ENCODE measurements around the gene KLHL22. TPM values are rescaled to one million over a fixed set of nuclear protein-coding genes. Genes with fewer than 3 reads are reported as not detected.
"Not testable (repeated sequence)": the region's sequence is repeated elsewhere in the genome, so short reads cannot be mapped to it uniquely, and the experiment has no call there.

Gene KLHL22, protein sequence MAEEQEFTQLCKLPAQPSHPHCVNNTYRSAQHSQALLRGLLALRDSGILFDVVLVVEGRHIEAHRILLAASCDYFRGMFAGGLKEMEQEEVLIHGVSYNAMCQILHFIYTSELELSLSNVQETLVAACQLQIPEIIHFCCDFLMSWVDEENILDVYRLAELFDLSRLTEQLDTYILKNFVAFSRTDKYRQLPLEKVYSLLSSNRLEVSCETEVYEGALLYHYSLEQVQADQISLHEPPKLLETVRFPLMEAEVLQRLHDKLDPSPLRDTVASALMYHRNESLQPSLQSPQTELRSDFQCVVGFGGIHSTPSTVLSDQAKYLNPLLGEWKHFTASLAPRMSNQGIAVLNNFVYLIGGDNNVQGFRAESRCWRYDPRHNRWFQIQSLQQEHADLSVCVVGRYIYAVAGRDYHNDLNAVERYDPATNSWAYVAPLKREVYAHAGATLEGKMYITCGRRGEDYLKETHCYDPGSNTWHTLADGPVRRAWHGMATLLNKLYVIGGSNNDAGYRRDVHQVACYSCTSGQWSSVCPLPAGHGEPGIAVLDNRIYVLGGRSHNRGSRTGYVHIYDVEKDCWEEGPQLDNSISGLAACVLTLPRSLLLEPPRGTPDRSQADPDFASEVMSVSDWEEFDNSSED
- total RNA-seq (ENCODE audit: low replicate concordance) = 14.3 and 31.9 TPM in 2 replicates

DNA sequence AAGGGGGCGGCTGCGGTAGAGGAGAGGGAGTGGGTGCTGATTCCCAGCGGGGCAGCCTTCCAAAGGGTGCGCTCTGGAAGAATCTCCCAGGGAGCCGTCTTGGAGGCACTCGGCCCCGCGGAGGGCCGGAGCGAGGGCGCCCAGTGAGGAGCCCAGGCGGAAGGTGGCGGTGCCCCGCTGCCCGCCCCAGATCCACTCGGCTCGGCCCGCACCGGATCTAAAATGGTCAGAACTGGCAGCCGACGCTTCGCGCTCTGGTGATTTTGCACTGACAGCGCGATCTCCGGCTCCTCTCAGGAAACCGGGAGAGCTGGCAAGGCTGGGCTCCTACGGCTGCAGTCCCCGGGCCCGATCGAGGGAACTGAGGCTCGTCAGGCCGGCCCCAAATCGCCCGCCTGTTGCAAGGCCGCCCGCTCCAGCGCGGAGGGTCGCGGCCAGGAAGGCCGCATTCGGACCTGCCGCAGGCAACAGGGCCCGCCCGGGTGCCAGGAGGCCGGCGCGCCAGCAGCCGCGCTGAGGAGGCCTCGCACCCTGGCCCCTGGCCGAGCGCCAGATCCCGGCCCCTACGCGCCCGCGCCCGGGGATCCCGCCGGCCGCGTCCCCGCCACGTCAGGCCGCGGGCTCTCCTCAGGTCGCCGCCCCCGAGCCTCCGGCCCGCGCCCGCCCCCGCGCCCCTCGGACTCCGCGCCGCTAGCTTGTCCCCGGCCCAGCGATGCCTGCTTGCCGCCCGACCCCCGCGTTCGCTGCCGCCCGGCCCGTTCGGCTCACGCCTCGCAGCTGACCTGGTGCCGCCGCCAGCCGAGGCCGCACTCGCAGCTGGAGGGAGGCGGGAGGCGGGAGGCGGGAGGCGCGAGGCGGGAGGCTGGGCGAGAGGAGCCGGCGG, at the start of gene KLHL22:
KLHL22 (minus strand) TSS at position 818 of the 883 bp plus-strand sequence. CDS start 6,584 bp downstream, outside the sequence.
- Histone ChIP-seq H3F3A (ENCODE audit: low read depth) (peaks cover 6% of the 10 kb centered on the region), H4K20me1 (ENCODE audit: low read depth) (peaks cover 36% of the 10 kb centered on the region), H3K4me2 (peak within 1 kb of the TSS; percentile 94), H3K9ac (peak within 1 kb of the TSS; percentile 64), H3K79me2 (ENCODE audit: low read depth) (peaks cover 43% of the 10 kb centered on the region), H2AFZ (replicated peaks) (peak within 1 kb of the TSS; percentile 78), H3K36me3 (no peaks in the 10 kb centered on the region), H3K9me3 (ENCODE audit: low read depth) (no peaks in the 10 kb centered on the region), H3K4me1 (peaks cover 16% of the 10 kb centered on the region), H3K4me3 (peak within 1 kb of the TSS; percentile 66), H3K27me3 (peaks cover 16% of the 10 kb centered on the region), H3K27ac (peak within 1 kb of the TSS; percentile 70)
- Mint-ChIP-seq H3K36me3 (peaks cover 15% of the 10 kb centered on the region), H3K9me3 (no peaks in the 10 kb centered on the region), H3K4me3 (peak within 1 kb of the TSS; percentile 96), H3K4me1 (peaks cover 25% of the 10 kb centered on the region), H3K27me3 (ENCODE audit: insufficient read depth, low read depth) (no peaks in the 10 kb centered on the region), H3K27ac (peak within 1 kb of the TSS; percentile 74)
- TF ChIP-seq CTCF (IDR thresholded peaks at IDR 0.05) = no peak
- peak; percentile 22 for TF ChIP-seq EZH2 (IDR thresholded peaks at IDR 0.05)
- TF ChIP-seq EZH2phosphoT487 (IDR thresholded peaks at IDR 0.05) = no peak
- no peak for DNase-seq (ENCODE audit: low spot score)

DNA sequence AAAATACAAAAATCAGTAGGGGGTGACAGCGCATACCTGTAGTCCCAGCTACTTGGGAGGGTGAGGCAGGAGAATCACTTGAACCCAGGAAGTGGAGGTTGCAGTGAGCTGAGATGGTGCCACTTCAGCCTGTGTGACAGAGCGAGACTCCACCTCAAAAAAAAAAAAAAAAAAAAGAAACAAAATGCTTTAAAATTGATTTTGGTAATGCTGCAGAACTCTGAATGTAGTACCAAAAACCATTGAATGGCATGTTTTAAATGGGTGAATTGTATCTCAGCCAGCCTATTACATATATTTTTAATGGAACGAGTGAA, 49.7 kb upstream of the KLHL22 start:
- H3K4me1 Mint-ChIP-seq = peaks cover 15% of the 10 kb centered on the region
- not testable (repeated sequence) for H3K27ac ChIP-seq; H3K27me3 Mint-ChIP-seq (ENCODE audit: insufficient read depth, low read depth); H3F3A ChIP-seq (ENCODE audit: low read depth); H3K9ac ChIP-seq; DNase-seq (ENCODE audit: low spot score); H3K36me3 ChIP-seq; H2AFZ ChIP-seq (replicated peaks); H4K20me1 ChIP-seq (ENCODE audit: low read depth); H3K4me3 ChIP-seq; H3K9me3 Mint-ChIP-seq; H3K4me2 ChIP-seq; H3K27ac Mint-ChIP-seq; H3K27me3 ChIP-seq; H3K4me3 Mint-ChIP-seq; H3K9me3 ChIP-seq (ENCODE audit: low read depth)
- Histone ChIP-seq H3K79me2 (ENCODE audit: low read depth) (peaks cover 30% of the 10 kb centered on the region), H3K4me1 (peaks cover 16% of the 10 kb centered on the region)
- peaks cover 28% of the 10 kb centered on the region for H3K36me3 Mint-ChIP-seq

- peaks cover 4% of the 10 kb centered on the region for H3K36me3 ChIP-seq
- H3F3A ChIP-seq (ENCODE audit: low read depth) = no peaks in the 10 kb centered on the region
- H3K27me3 Mint-ChIP-seq (ENCODE audit: insufficient read depth, low read depth) = peaks cover 2% of the 10 kb centered on the region
- no peak overlapping the region for H3K4me3 ChIP-seq
- no peak overlapping the region for H3K27ac ChIP-seq
- no peak for TF ChIP-seq CTCF (IDR thresholded peaks at IDR 0.05)
- TF ChIP-seq EZH2phosphoT487 (IDR thresholded peaks at IDR 0.05) = no peak
- TF ChIP-seq EZH2 (IDR thresholded peaks at IDR 0.05) = no peak
- no peak for DNase-seq (ENCODE audit: low spot score)
- peaks cover 3% of the 10 kb centered on the region for H3K9me3 Mint-ChIP-seq
- no peaks in the 10 kb centered on the region for H3K4me1 Mint-ChIP-seq
- H3K36me3 Mint-ChIP-seq = peaks cover 39% of the 10 kb centered on the region
- H2AFZ ChIP-seq (replicated peaks) = no peak overlapping the region
- no peak overlapping the region for H3K4me2 ChIP-seq
- H3K27ac Mint-ChIP-seq = no peak overlapping the region
- no peaks in the 10 kb centered on the region for H4K20me1 ChIP-seq (ENCODE audit: low read depth)
- H3K27me3 ChIP-seq = no peaks in the 10 kb centered on the region
- no peaks in the 10 kb centered on the region for H3K9me3 ChIP-seq (ENCODE audit: low read depth)
- H3K4me3 Mint-ChIP-seq = no peak overlapping the region
- H3K9ac ChIP-seq = no peak overlapping the region
- peaks cover 12% of the 10 kb centered on the region for H3K79me2 ChIP-seq (ENCODE audit: low read depth)
- H3K4me1 ChIP-seq = peaks cover 6% of the 10 kb centered on the region
These were observed 47.1 kb upstream of the KLHL22 start for GRCh38 chr22:20542736-20543135.
